Measurements from ENCODE around the gene DZIP1.

DNA sequence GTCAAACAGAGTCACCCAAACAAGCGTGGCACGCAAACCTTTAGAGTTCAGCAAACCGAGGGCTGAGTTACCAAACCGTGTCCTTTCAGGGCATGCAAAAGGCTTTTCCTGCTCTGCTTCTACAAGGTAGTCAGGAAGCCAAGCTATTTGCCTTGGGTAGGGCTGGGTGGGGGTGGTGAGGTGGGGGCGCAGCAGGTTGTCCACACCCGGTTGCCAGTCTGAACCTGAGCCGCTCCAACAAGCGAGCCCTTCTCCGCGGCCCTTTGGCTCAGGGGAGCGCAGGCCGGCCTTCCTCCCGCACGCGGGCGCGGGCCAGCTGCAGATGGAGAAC lies 92.3 kb downstream of the DZIP1 start:
- TF ChIP-seq, protein P1, sequence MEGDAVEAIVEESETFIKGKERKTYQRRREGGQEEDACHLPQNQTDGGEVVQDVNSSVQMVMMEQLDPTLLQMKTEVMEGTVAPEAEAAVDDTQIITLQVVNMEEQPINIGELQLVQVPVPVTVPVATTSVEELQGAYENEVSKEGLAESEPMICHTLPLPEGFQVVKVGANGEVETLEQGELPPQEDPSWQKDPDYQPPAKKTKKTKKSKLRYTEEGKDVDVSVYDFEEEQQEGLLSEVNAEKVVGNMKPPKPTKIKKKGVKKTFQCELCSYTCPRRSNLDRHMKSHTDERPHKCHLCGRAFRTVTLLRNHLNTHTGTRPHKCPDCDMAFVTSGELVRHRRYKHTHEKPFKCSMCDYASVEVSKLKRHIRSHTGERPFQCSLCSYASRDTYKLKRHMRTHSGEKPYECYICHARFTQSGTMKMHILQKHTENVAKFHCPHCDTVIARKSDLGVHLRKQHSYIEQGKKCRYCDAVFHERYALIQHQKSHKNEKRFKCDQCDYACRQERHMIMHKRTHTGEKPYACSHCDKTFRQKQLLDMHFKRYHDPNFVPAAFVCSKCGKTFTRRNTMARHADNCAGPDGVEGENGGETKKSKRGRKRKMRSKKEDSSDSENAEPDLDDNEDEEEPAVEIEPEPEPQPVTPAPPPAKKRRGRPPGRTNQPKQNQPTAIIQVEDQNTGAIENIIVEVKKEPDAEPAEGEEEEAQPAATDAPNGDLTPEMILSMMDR (IDR thresholded peaks at IDR 0.05): no peak
- TF ChIP-seq EZH2 (IDR thresholded peaks at IDR 0.05; ENCODE audit: borderline replicate concordance, insufficient read depth, low read depth, low read length, poor library complexity, severe bottlenecking): no peak
